GM19455 (cell line): Measurements from ENCODE around the gene CAMKMT.

Experiments
- ATAC-seq: cut with Tn5 transposase; IDR thresholded peaks from one replicate; pipeline ENCODE4 v1.9.1; 2021; ENCODE audit not compliant: unreplicated experiment

Gene CAMKMT

DNA sequence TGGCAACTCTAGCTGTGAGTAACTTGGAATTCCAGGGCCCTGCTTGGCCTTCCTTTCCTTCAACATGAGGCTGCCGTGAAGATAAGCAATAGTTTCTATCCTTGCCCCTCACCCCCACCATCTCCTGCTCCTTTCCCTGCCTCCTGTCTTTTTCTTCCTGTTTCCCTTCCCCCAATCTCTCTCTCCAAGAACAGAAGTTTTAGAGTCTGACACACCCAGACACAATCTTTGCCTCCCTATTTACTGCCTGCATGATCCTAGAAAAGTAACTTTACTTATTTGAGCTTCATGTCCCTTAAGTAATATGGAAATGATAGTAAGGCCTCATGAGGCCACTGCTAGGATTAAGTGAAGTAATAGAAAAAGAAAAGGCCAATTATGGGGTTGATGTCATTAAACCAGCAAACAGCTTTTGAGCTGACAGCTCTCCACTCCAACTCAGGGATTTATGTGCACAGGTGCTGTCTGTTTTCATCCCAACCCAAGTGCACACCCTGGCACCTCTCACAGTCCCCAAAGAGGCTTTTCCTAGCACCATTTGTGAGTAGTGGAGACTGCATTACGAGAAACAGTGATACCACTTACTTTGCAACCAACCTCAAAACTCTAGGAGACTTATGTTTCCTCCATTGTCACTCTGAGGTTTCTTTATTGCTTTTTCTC, 456.1 kb downstream of the CAMKMT start:
- no peak for ATAC-seq

DNA sequence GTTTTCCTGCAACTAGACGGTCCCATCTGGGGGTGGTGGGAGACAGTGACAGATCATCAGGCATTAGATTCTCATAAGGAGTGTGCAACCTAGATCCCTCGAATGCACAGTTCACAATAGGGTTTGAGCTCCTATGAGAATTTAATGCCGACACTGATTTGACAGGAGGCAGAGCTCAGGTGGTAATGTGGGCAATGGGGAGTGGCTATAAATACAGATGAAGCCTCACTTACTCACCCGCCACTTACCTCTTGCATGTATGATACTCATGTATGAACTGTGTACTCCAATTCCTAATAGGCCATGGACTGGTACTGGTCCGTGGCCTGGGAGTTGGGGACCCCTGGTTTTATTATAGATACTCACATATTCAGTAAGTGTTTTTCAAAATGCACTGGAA, 457.3 kb downstream of the CAMKMT start:
- no peak for ATAC-seq

DNA sequence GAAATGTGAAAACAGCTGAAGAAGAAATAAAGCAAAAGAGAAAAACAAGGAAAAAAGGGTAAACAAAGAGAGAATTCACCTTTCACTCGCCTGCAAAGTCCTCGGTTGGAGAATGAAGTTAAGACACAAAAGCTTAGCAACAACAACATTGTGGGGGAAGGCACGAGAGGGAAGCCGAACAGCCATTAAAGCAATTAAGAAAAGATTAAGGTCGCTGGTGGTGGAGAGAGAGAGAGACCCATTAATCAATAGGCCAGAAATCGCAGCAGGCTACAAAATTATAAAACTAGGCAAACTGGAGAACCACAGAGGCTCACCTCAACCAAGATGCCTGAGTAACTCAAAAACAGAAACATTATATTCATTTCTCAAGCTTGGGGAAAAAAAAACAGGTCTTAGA, 459.8 kb downstream of the CAMKMT start:
- ATAC-seq, result no peak

DNA sequence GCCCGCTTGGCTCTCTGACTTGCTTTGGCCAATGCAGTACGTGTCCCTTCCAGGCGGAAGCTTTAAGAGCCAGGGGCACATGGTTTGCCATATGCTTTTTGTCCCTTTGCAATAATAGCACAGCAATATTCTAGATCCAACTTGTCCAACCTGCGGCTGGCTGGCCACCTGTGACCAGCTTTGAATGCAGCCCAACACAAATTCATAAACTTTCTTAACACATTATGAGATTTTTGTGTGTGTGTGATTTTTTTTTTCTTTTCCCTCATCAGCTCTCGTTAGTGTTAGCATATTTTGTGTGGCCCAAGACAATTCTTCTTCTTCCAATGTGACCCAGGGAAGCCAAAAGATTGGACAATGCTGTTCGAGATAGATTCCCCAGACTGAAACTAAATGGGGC, 460.4 kb downstream of the CAMKMT start:
- ATAC-seq, result no peak
